Gastroesophageal sphincter (tissue), 3 donors: ENCODE results near the gene SLITRK5.

Source experiments
- EP300 ChIP-seq: sonication (generic); formaldehyde crosslinking; IDR thresholded peaks from one replicate; pipeline ENCODE4 v1.6.1; 2017; ENCODE audit warnings: antibody characterized with exemption, mild to moderate bottlenecking
- TF ChIP-seq, protein P1 (sequence below), 4 experiments: fragments of 200-600 bp in 2 of 4; fragments of 450-650 bp in 2 of 4; sonication (generic) in 1 of 4; IDR thresholded peaks; one replicate each; pipeline ENCODE4 v1.5.1; 2017 to 2019; ENCODE audit warnings: antibody characterized with exemption in 4 of 4, mild to moderate bottlenecking in 2 of 4, moderate library complexity in 2 of 4

DNA sequence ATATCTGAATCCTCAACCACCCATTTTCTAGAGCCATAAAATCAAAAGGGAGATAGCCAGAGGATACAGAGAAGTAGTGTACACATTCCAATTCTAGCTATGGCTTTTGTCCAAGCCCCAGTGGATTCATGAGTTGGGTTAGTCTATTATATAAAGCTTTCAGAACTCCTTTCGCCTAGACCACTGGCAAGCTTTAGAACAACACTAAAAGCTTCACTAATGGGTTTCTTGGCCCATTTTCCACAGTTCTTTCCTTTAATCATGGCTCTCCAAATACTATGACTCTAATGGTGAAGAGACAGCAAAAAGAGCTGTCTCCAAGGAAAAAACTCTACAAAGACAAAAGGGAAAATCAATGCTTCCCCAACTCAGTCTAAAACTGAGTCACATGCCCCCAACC is 48.2 kb upstream of the SLITRK5 start:
- TF ChIP-seq, protein P1, sequence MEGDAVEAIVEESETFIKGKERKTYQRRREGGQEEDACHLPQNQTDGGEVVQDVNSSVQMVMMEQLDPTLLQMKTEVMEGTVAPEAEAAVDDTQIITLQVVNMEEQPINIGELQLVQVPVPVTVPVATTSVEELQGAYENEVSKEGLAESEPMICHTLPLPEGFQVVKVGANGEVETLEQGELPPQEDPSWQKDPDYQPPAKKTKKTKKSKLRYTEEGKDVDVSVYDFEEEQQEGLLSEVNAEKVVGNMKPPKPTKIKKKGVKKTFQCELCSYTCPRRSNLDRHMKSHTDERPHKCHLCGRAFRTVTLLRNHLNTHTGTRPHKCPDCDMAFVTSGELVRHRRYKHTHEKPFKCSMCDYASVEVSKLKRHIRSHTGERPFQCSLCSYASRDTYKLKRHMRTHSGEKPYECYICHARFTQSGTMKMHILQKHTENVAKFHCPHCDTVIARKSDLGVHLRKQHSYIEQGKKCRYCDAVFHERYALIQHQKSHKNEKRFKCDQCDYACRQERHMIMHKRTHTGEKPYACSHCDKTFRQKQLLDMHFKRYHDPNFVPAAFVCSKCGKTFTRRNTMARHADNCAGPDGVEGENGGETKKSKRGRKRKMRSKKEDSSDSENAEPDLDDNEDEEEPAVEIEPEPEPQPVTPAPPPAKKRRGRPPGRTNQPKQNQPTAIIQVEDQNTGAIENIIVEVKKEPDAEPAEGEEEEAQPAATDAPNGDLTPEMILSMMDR (IDR thresholded peaks at IDR 0.05): no peak
- TF ChIP-seq EP300: no peak
